ENCODE data around the gene RICTOR. TPM values are rescaled to one million over a fixed set of nuclear protein-coding genes. Genes with fewer than 3 reads are reported as not detected.

RICTOR gene
- total RNA-seq, 1 experiment from 2014 or later, result 21.7 TPM

- no peaks in the 10 kb centered on the region for H3K9me2 ChIP-seq (ENCODE audit: insufficient read depth)
- no peaks in the 10 kb centered on the region for H3K4me1 ChIP-seq (ENCODE audit: control insufficient read depth in 1 of 2, insufficient read depth in 2 of 2, low read length in 2 of 2)
- no peaks in the 10 kb centered on the region for H3K27me3 ChIP-seq (ENCODE audit: insufficient read depth, low read length)
- H3K9ac ChIP-seq (ENCODE audit: low read length), result no peak overlapping the region
- H3K27ac ChIP-seq (ENCODE audit: low read depth, low read length), result no peak overlapping the region
- TF ChIP-seq EZH2 (IDR thresholded peaks at IDR 0.05), result no peak
- no peak for TF ChIP-seq TCF7L2 (IDR thresholded peaks at IDR 0.05; ENCODE audit: borderline replicate concordance, extremely low read depth, insufficient read depth, insufficient read length)
- TF ChIP-seq FOSL1 (IDR thresholded peaks at IDR 0.05; ENCODE audit: low read depth), result no peak
- no peak for TF ChIP-seq ZNF274 (IDR thresholded peaks at IDR 0.05; ENCODE audit: low read depth, low read length)
- no peak for TF ChIP-seq SIN3A (IDR thresholded peaks at IDR 0.05; ENCODE audit: low read depth)
- TF ChIP-seq, protein P1, sequence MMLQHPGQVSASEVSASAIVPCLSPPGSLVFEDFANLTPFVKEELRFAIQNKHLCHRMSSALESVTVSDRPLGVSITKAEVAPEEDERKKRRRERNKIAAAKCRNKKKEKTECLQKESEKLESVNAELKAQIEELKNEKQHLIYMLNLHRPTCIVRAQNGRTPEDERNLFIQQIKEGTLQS (IDR thresholded peaks at IDR 0.05), result no peak
- TF ChIP-seq, protein P2, sequence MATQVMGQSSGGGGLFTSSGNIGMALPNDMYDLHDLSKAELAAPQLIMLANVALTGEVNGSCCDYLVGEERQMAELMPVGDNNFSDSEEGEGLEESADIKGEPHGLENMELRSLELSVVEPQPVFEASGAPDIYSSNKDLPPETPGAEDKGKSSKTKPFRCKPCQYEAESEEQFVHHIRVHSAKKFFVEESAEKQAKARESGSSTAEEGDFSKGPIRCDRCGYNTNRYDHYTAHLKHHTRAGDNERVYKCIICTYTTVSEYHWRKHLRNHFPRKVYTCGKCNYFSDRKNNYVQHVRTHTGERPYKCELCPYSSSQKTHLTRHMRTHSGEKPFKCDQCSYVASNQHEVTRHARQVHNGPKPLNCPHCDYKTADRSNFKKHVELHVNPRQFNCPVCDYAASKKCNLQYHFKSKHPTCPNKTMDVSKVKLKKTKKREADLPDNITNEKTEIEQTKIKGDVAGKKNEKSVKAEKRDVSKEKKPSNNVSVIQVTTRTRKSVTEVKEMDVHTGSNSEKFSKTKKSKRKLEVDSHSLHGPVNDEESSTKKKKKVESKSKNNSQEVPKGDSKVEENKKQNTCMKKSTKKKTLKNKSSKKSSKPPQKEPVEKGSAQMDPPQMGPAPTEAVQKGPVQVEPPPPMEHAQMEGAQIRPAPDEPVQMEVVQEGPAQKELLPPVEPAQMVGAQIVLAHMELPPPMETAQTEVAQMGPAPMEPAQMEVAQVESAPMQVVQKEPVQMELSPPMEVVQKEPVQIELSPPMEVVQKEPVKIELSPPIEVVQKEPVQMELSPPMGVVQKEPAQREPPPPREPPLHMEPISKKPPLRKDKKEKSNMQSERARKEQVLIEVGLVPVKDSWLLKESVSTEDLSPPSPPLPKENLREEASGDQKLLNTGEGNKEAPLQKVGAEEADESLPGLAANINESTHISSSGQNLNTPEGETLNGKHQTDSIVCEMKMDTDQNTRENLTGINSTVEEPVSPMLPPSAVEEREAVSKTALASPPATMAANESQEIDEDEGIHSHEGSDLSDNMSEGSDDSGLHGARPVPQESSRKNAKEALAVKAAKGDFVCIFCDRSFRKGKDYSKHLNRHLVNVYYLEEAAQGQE (IDR thresholded peaks at IDR 0.05; ENCODE audit: low read depth), result no peak
- no peak for TF ChIP-seq SP1 (IDR thresholded peaks at IDR 0.05; ENCODE audit: low read depth)
- TF ChIP-seq, protein P3, sequence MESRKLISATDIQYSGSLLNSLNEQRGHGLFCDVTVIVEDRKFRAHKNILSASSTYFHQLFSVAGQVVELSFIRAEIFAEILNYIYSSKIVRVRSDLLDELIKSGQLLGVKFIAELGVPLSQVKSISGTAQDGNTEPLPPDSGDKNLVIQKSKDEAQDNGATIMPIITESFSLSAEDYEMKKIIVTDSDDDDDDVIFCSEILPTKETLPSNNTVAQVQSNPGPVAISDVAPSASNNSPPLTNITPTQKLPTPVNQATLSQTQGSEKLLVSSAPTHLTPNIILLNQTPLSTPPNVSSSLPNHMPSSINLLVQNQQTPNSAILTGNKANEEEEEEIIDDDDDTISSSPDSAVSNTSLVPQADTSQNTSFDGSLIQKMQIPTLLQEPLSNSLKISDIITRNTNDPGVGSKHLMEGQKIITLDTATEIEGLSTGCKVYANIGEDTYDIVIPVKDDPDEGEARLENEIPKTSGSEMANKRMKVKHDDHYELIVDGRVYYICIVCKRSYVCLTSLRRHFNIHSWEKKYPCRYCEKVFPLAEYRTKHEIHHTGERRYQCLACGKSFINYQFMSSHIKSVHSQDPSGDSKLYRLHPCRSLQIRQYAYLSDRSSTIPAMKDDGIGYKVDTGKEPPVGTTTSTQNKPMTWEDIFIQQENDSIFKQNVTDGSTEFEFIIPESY (IDR thresholded peaks at IDR 0.05; ENCODE audit: extremely low read depth, insufficient replicate concordance, low read length), result no peak
- H2AFZ ChIP-seq (ENCODE audit: low read depth, low read length, poor library complexity, severe bottlenecking), result no peak overlapping the region
- ChIA-PET RAD21 (ENCODE audit: low non-redundant PET in 1 of 2, low total read pairs in 2 of 2, uncharacterized antibody in 2 of 2, unreplicated experiment in 2 of 2) (no interaction called here), POLR2A (no interaction called here), CTCF (no interaction called here)
- peaks cover 4 to 10% of the 10 kb centered on the region in 2 experiments; a peak in 2 of 4 replicates for H3K36me3 ChIP-seq (ENCODE audit: control insufficient read depth in 1 of 2, insufficient read depth in 2 of 2, low read length in 2 of 2)
- H3K9me3 ChIP-seq (ENCODE audit: control insufficient read depth in 1 of 2, insufficient read depth in 1 of 2, low read depth in 1 of 2, low read length in 2 of 2), result no peaks in the 10 kb centered on the region
- no peaks in the 10 kb centered on the region; the same call in 1 of the 2 replicates for H4K20me1 ChIP-seq (ENCODE audit: insufficient read depth)
- no peak overlapping the region for H3K4me2 ChIP-seq (ENCODE audit: low read length)
- H3K4me3 ChIP-seq (replicated peaks in 1 of 2; ENCODE audit: low read depth in 1 of 2, low read length in 2 of 2), result no peak overlapping the region
- ATAC-seq, result no peak
- H3K79me2 ChIP-seq (ENCODE audit: insufficient read depth, low read length), result no peaks in the 10 kb centered on the region
- no TSS peak for BruUV-seq (replicated peaks)
- intact Hi-C loops (cut with micrococcal nuclease), result no loop called here
- DNase-seq (ENCODE audit: low read depth, low spot score), result no peak
These were observed 112.5 kb downstream of the RICTOR start for GRCh38 chr5:38961691-38962090.
